OCI-LY3 (cell line): ENCODE results near the gene SLC25A18.

Source experiments
- H2AFZ ChIP-seq: fragments of 200-600, 300-600 bp; shearing (Covaris generic); 2 replicates; pipeline ENCODE4 v1.6.0; 2014; ENCODE audit warnings: antibody characterized with exemption, low read depth, low read length
- H3K27ac ChIP-seq: fragments of 200-600, 300-600 bp; sonication (generic); 2 replicates; pipeline ENCODE4 v1.5.1; 2014; ENCODE audit warnings: mild to moderate bottlenecking, low read length, moderate library complexity, mixed read lengths
- H3K27me3 ChIP-seq: fragments of 200-600, 300-600 bp; sonication (generic); 2 replicates; pipeline ENCODE4 v1.6.1; 2014; ENCODE audit warnings: low read depth, low read length, mixed read lengths
- H3K36me3 ChIP-seq: fragments of 200-600, 300-600 bp; sonication (generic); replicated peaks from 2 replicates; pipeline ENCODE3; 2014; ENCODE audit warnings: low read depth, low read length, mixed read lengths
- H3K4me1 ChIP-seq: fragments of 300-600, 200-600 bp; sonication (generic); 2 replicates; pipeline ENCODE4 v1.6.1; 2014; ENCODE audit warnings: low read length, mixed read lengths
- H3K4me2 ChIP-seq: fragments of 200-600, 300-600 bp; sonication (generic); 2 replicates; pipeline ENCODE4 v1.6.1; 2014; ENCODE audit warnings: low read length, mixed read lengths
- H3K4me3 ChIP-seq: fragments of 300-600, 200-600 bp; sonication (generic); 2 replicates; pipeline ENCODE4 v1.5.1; 2014; ENCODE audit warnings: antibody characterized with exemption, mild to moderate bottlenecking, low read length, moderate library complexity
- H3K79me2 ChIP-seq: fragments of 300-600, 200-600 bp; shearing (Covaris generic); 2 replicates; pipeline ENCODE4 v1.6.1; 2014; ENCODE audit warnings: mild to moderate bottlenecking, low read length, mixed read lengths
- H3K9ac ChIP-seq: fragments of 300-600, 200-600 bp; shearing (Covaris generic); 2 replicates; pipeline ENCODE4 v1.6.0; 2014; ENCODE audit warnings: mild to moderate bottlenecking, low read length, moderate library complexity
- H3K9me3 ChIP-seq: fragments of 200-600, 300-600 bp; shearing (Covaris generic); 2 replicates; pipeline ENCODE4 v1.6.1; 2014; ENCODE audit warnings: low read length, mixed read lengths; ENCODE audit not compliant: insufficient read depth
- H4K20me1 ChIP-seq: fragments of 200-600, 300-600 bp; sonication (generic); 2 replicates; pipeline ENCODE4 v1.6.1; 2016; ENCODE audit warnings: low read length, mixed read lengths; ENCODE audit not compliant: insufficient read depth
- CTCF ChIP-seq: fragments of 200-600, 300-600 bp; sonication (generic); IDR thresholded peaks from 2 replicates; pipeline ENCODE4 v1.5.1; 2014; ENCODE audit warnings: antibody characterized with exemption, low read length, low read depth
- EZH2phosphoT487 ChIP-seq: fragments of 200-600 bp; shearing (Covaris generic); IDR thresholded peaks from 2 replicates; pipeline ENCODE4 v1.6.1; 2018; ENCODE audit warnings: antibody characterized with exemption, mixed run types, low read depth

SLC25A18 gene

GRCh38 chr22:17581056-17581455 lies 17.8 kb downstream of the SLC25A18 start:
- no peaks in the 10 kb centered on the region for H3K36me3 ChIP-seq
- H3K27me3 ChIP-seq = no peaks in the 10 kb centered on the region
- no peak overlapping the region for H3K9ac ChIP-seq
- no peak overlapping the region for H3K27ac ChIP-seq
- H2AFZ ChIP-seq = no peak overlapping the region
- no peak overlapping the region for H3K4me3 ChIP-seq
- no peaks in the 10 kb centered on the region for H3K4me1 ChIP-seq
- H3K9me3 ChIP-seq = no peaks in the 10 kb centered on the region
- no peaks in the 10 kb centered on the region for H4K20me1 ChIP-seq
- no peak overlapping the region for H3K4me2 ChIP-seq
- H3K79me2 ChIP-seq = no peaks in the 10 kb centered on the region
- TF ChIP-seq EZH2phosphoT487 (no peak), CTCF (no peak)

GRCh38 chr22:17581631-17582030 lies 18.3 kb downstream of the SLC25A18 start:
- Histone ChIP-seq H3K4me2 (no peak overlapping the region), H3K27ac (no peak overlapping the region), H3K79me2 (no peaks in the 10 kb centered on the region), H3K4me1 (no peaks in the 10 kb centered on the region), H3K9me3 (no peaks in the 10 kb centered on the region), H3K36me3 (no peaks in the 10 kb centered on the region), H3K27me3 (no peaks in the 10 kb centered on the region), H3K9ac (no peak overlapping the region), H4K20me1 (no peaks in the 10 kb centered on the region), H3K4me3 (no peak overlapping the region), H2AFZ (no peak overlapping the region)
- no peak for TF ChIP-seq CTCF
- TF ChIP-seq EZH2phosphoT487 = no peak

- Histone ChIP-seq H3K9ac (no peak overlapping the region), H3K4me1 (no peaks in the 10 kb centered on the region), H3K27me3 (no peaks in the 10 kb centered on the region)
These were observed 19.9 kb downstream of the SLC25A18 start for GRCh38 chr22:17583151-17583550.

DNA sequence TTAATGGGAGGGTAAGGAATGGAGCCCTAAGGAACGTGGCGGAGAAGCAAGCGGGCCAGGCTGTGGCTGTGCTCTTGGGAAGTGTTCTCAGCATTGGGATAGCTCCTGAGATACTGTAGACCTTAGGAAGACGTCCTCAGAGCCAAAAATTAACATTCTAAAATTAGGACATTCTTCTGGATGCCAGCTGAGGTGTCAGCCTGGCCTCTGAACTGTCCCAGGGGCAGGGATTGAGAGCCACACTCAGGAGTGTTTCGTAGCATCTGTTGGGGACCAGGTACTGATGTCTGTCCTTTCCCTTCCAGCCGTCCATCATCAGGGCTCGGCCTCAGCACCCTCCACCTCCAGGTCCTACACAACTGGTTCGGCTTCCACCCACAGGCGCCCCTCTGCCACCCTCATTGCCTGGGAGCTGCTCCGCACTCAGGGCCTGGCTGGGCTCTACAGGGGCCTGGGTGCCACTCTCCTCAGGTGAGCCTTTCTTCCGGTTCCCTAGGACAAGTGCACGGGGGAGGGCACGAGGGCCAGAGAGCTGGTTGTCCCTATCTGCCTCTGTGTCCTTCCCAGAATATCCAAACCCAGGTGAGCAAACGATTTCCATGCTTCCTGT lies 23.6 kb downstream of the SLC25A18 start:
- H3K36me3 ChIP-seq = peaks cover 20% of the 10 kb centered on the region
- 0 out of 2 replicates have a peak, but pooled peaks cover 5% of the 10 kb centered on the region for H4K20me1 ChIP-seq
- no peak overlapping the region for H3K4me3 ChIP-seq
- no peaks in the 10 kb centered on the region for H3K79me2 ChIP-seq
- H3K27me3 ChIP-seq = no peaks in the 10 kb centered on the region
- no peak overlapping the region for H3K27ac ChIP-seq
- no peaks in the 10 kb centered on the region for H3K9me3 ChIP-seq
- no peak overlapping the region for H3K9ac ChIP-seq
- no peaks in the 10 kb centered on the region for H3K4me1 ChIP-seq
- no peak overlapping the region for H2AFZ ChIP-seq
- no peak overlapping the region for H3K4me2 ChIP-seq
- TF ChIP-seq EZH2phosphoT487 (no peak), CTCF (no peak)

More at GRCh38 chr22:17583151-17583550, 19.9 kb downstream of the SLC25A18 start:
- Histone ChIP-seq H3K79me2 (no peaks in the 10 kb centered on the region), H3K36me3 (no peaks in the 10 kb centered on the region), H3K9me3 (no peaks in the 10 kb centered on the region), H3K4me2 (no peak overlapping the region), H3K27ac (no peak overlapping the region), H2AFZ (no peak overlapping the region), H4K20me1 (no peaks in the 10 kb centered on the region), H3K4me3 (no peak overlapping the region)
- TF ChIP-seq CTCF (no peak), EZH2phosphoT487 (no peak)
